ENCODE measurements around the gene BACH1. TPM values are rescaled to one million over a fixed set of nuclear protein-coding genes. Genes with fewer than 3 reads are reported as not detected.

BACH1 gene
- total RNA-seq, 3 donors from 2014 or later, result 31.8 to 65.3 (median 42.3) TPM

GRCh38 chr21:29299916-29300806 lies 1.4 kb downstream of the BACH1 start:
- Histone ChIP-seq H3K36me3 (no peaks in the 10 kb centered on the region), H3K4me1 (peaks cover 0 to 4% of the 10 kb centered on the region in 2 donors), H3K27me3 (no peaks in the 10 kb centered on the region), H3K9me3 (peaks cover 0 to 3% of the 10 kb centered on the region in 2 donors), H3K27ac (peak overlapping the region; percentile 96 to 98), H3K4me3 (peak overlapping the region; percentile 72 to 99 (median 94))
- TF ChIP-seq POLR2A (IDR thresholded peaks at IDR 0.05) (no peak), CTCF (IDR thresholded peaks at IDR 0.05) (no peak)
- DNase-seq (ENCODE audit: low spot score in 2 of 2), result no peak
- intact Hi-C loops (cut with DNase I; ENCODE audit: low total_unique reads), result no loop called here

DNA sequence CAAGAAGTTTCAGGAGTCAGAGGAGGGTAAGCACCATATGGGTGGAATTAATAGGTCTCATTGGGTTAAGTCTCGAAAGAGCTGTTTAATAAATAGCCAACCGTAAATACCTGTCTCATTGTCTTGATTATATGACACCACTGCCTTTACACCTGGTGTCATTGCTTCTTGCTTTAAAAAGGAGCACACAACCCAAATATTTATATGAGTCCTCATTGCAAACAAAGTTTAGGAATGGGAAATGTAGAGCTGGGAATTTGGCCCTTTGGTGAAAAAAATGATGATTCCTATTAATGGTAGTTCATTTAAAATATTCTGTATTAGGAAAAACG lies 2.1 kb downstream of the BACH1 start:
- intact Hi-C loops (cut with DNase I; ENCODE audit: low total_unique reads), result no loop called here
- no peak for DNase-seq (ENCODE audit: low spot score in 2 of 2)
- Histone ChIP-seq H3K4me3 (peak overlapping the region in 1 of 3 donors; percentile 94), H3K27me3 (no peaks in the 10 kb centered on the region), H3K9me3 (no peaks in the 10 kb centered on the region), H3K36me3 (no peaks in the 10 kb centered on the region), H3K27ac (peak overlapping the region in 1 of 2 donors; percentile 45), H3K4me1 (peaks cover 0 to 10% of the 10 kb centered on the region in 2 donors)
- TF ChIP-seq POLR2A (IDR thresholded peaks at IDR 0.05) (no peak), CTCF (IDR thresholded peaks at IDR 0.05) (no peak), POLR2AphosphoS5 (IDR thresholded peaks at IDR 0.05) (no peak)

DNA sequence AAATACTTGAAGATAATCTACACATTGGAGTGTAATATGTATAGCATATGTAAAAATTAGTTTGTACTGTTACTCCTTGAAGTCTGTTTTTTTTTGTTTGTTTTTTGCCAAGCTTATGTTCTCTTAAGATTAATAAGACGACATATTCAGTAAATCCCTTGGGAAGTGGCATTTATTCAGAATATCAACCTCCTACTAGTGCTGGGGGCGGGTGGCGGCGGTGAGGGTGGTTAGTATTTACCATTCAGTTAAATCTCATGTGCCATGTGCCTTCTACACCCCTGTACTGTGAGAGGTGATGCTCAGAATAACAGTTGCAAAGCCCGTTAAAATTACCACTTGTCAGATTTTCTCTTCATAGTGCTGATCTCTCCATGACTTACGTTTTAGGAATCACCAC lies 3.0 kb downstream of the BACH1 start:
- H3K27me3 ChIP-seq, result no peaks in the 10 kb centered on the region
- peaks cover 0 to 12% of the 10 kb centered on the region in 2 donors for H3K4me1 ChIP-seq
- TF ChIP-seq POLR2AphosphoS5 (IDR thresholded peaks at IDR 0.05) (no peak), CTCF (IDR thresholded peaks at IDR 0.05) (no peak), POLR2A (IDR thresholded peaks at IDR 0.05) (no peak)
- no peaks in the 10 kb centered on the region for H3K36me3 ChIP-seq
- H3K27ac ChIP-seq, result no peak overlapping the region
- peak overlapping the region in 1 of 3 donors; percentile 26 for H3K4me3 ChIP-seq
- intact Hi-C loops (cut with DNase I; ENCODE audit: low total_unique reads), result no loop called here
- no peaks in the 10 kb centered on the region for H3K9me3 ChIP-seq
- no peak for DNase-seq (ENCODE audit: low spot score in 2 of 2)

DNA sequence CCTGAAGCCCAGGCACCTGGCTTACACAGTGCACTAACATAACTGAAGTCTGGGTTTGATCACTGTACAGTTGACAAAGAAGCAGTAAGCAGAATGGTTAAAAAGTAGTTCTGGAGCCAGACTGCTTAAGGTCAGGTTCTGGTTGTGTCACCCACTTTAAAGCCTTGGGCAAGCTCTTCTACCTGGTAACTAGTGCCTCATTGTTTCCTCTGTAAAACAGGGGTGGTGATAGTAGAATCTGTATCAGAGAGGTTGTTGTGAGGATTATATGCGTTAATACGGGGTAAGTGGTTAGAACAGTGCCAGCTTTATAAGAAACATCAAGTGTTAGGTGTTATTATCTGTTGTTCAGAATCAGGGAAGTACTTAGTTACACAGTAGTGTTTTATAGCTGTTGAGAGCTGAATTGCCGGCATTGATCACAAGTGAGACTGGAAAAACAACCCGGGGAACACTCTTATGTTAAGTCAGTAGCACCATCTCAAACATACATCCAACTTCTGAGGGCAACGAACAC lies 3.7 kb downstream of the BACH1 start:
- TF ChIP-seq POLR2A (IDR thresholded peaks at IDR 0.05) (no peak), POLR2AphosphoS5 (IDR thresholded peaks at IDR 0.05) (no peak), CTCF (IDR thresholded peaks at IDR 0.05) (no peak)
- H3K27me3 ChIP-seq, result no peaks in the 10 kb centered on the region
- no peaks in the 10 kb centered on the region for H3K9me3 ChIP-seq
- H3K4me1 ChIP-seq, result peaks cover 0 to 12% of the 10 kb centered on the region in 2 donors
- H3K27ac ChIP-seq, result peak overlapping the region; percentile 48 to 69
- no peak for DNase-seq (ENCODE audit: low spot score in 2 of 2)
- H3K4me3 ChIP-seq, result peak overlapping the region in 1 of 3 donors; percentile 26
- H3K36me3 ChIP-seq, result no peaks in the 10 kb centered on the region
- intact Hi-C loops (cut with DNase I; ENCODE audit: low total_unique reads), result no loop called here

DNA sequence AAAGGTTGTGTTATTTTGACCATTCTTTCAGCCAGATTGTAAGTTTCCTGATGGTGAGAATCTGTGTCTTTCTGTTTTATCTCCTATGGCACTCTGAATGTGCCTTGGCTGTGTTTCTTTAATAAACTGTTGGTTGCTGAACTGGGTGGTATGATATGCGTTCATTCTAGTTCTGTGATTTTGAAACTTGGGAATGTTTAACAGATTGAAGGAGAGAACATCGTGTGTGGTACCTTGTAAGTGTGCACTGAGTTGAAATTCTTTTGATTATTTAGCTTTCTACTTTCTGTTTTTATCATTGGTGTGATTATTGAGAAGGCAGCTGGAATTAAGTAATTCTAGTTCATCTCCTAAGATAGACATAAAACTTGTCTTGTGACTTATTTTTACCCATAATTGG lies 4.6 kb downstream of the BACH1 start:
- TF ChIP-seq POLR2AphosphoS5 (IDR thresholded peaks at IDR 0.05), result no peak
- TF ChIP-seq CTCF (IDR thresholded peaks at IDR 0.05), result no peak
- no peak for TF ChIP-seq POLR2A (IDR thresholded peaks at IDR 0.05)
- Histone ChIP-seq H3K4me3 (no peak overlapping the region), H3K27ac (peak overlapping the region in 1 of 2 donors; percentile 69), H3K36me3 (no peaks in the 10 kb centered on the region), H3K9me3 (no peaks in the 10 kb centered on the region), H3K4me1 (peaks cover 0 to 12% of the 10 kb centered on the region in 2 donors), H3K27me3 (no peaks in the 10 kb centered on the region)
- intact Hi-C loops (cut with DNase I; ENCODE audit: low total_unique reads), result no loop called here
- DNase-seq (ENCODE audit: low spot score in 2 of 2), result no peak

Measured in breast epithelium (tissue), 4 donors.